Measurements from ENCODE around the gene UBR2. TPM values are rescaled to one million over a fixed set of nuclear protein-coding genes. Genes with fewer than 3 reads are reported as not detected.

The UBR2 gene
- total RNA-seq, 1 experiment from 2014 or later, result 21.7 TPM

DNA sequence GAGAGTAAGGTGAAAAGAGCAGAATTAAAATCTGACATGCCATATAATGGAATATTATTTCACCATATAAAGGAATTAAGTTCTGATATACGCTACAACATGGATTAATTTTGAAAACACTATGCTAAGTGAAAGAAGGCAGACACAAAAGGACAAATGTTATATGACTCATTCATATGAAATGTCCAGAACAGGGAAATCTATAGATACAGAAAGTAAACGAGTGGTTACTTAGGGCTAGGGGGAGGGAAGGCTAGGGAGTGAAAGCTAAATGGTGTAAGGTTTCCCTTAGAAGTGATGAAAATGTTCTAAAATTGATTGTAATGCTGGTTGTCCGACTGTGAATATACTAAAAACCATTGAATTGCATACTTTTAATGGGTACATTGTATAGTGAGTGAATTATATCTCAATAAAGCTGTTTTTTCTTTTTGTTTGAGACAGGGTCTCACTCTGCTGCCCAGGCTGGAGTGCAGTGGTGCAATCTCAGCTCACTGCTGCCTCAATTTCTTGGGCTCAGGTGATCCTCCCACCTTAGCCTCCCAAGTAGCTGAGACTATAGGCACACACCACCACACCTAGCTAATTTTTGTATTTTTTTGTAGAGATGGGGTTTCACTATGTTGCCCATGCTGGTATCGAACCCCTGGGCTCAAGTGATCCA lies 150.4 kb downstream of the UBR2 start:
- Histone ChIP-seq H3K4me3 (ENCODE audit: low read depth, low read length) (no peak overlapping the region), H3K9me3 (no peaks in the 10 kb centered on the region), H3K36me3 (ENCODE audit: control insufficient read depth, insufficient read depth, low read length) (no peaks in the 10 kb centered on the region), H3K27me3 (replicated peaks; ENCODE audit: control insufficient read depth, insufficient read depth, low read length) (no peaks in the 10 kb centered on the region), H3K4me1 (no peaks in the 10 kb centered on the region)
- DNase-seq, result no peak
- no TSS peak for BruUV-seq (replicated peaks)
- Mint-ChIP-seq H3K27me3 (ENCODE audit: insufficient read depth, unreplicated experiment) (no peaks in the 10 kb centered on the region), H3K36me3 (ENCODE audit: insufficient read depth, unreplicated experiment) (no peaks in the 10 kb centered on the region), H3K4me3 (ENCODE audit: unreplicated experiment) (no peak overlapping the region), H3K27ac (ENCODE audit: unreplicated experiment) (no peak overlapping the region), H3K9me3 (ENCODE audit: unreplicated experiment) (peaks cover 13% of the 10 kb centered on the region), H3K4me1 (ENCODE audit: low read depth, unreplicated experiment) (peaks cover 12% of the 10 kb centered on the region)
- intact Hi-C loops (cut with micrococcal nuclease; ENCODE audit: unreplicated experiment), result no loop called here
- POLR2A ChIA-PET, result no interaction called here
- TF ChIP-seq, protein P1, sequence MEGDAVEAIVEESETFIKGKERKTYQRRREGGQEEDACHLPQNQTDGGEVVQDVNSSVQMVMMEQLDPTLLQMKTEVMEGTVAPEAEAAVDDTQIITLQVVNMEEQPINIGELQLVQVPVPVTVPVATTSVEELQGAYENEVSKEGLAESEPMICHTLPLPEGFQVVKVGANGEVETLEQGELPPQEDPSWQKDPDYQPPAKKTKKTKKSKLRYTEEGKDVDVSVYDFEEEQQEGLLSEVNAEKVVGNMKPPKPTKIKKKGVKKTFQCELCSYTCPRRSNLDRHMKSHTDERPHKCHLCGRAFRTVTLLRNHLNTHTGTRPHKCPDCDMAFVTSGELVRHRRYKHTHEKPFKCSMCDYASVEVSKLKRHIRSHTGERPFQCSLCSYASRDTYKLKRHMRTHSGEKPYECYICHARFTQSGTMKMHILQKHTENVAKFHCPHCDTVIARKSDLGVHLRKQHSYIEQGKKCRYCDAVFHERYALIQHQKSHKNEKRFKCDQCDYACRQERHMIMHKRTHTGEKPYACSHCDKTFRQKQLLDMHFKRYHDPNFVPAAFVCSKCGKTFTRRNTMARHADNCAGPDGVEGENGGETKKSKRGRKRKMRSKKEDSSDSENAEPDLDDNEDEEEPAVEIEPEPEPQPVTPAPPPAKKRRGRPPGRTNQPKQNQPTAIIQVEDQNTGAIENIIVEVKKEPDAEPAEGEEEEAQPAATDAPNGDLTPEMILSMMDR (IDR thresholded peaks at IDR 0.05; ENCODE audit: insufficient read depth in 1 of 2, low read depth in 1 of 2, low read length in 1 of 2, severe bottlenecking in 1 of 2, unreplicated experiment in 1 of 2), result no peak
- CTCF ChIA-PET, result no interaction called here

GRCh38 chr6:42715871-42716270 lies 152.0 kb downstream of the UBR2 start:
- no peak for DNase-seq
- Histone ChIP-seq H3K27me3 (replicated peaks; ENCODE audit: control insufficient read depth, insufficient read depth, low read length) (no peaks in the 10 kb centered on the region), H3K4me1 (no peaks in the 10 kb centered on the region), H3K4me3 (ENCODE audit: low read depth, low read length) (no peak overlapping the region), H3K36me3 (ENCODE audit: control insufficient read depth, insufficient read depth, low read length) (no peaks in the 10 kb centered on the region), H3K9me3 (no peaks in the 10 kb centered on the region)
- intact Hi-C loops (cut with micrococcal nuclease; ENCODE audit: unreplicated experiment), result no loop called here
- Mint-ChIP-seq H3K36me3 (ENCODE audit: insufficient read depth, unreplicated experiment) (no peaks in the 10 kb centered on the region), H3K27ac (ENCODE audit: unreplicated experiment) (no peak overlapping the region), H3K4me1 (ENCODE audit: low read depth, unreplicated experiment) (peaks cover 5% of the 10 kb centered on the region), H3K27me3 (ENCODE audit: insufficient read depth, unreplicated experiment) (no peaks in the 10 kb centered on the region), H3K9me3 (ENCODE audit: unreplicated experiment) (peaks cover 13% of the 10 kb centered on the region), H3K4me3 (ENCODE audit: unreplicated experiment) (no peak overlapping the region)
- TF ChIP-seq, protein P1 (IDR thresholded peaks at IDR 0.05; ENCODE audit: insufficient read depth in 1 of 2, low read depth in 1 of 2, low read length in 1 of 2, severe bottlenecking in 1 of 2, unreplicated experiment in 1 of 2), result no peak
- CTCF ChIA-PET, result interaction anchor here (0.6 kb wide), 2 partner anchors 20 to 82 kb away, joined by 3 to 4 read pairs; no protein-coding TSS in a partner anchor
- no TSS peak for BruUV-seq (replicated peaks)
- POLR2A ChIA-PET, result no interaction called here

GRCh38 chr6:42720739-42721138 lies 156.9 kb downstream of the UBR2 start:
- CTCF ChIA-PET, result no interaction called here
- no peaks in the 10 kb centered on the region for H3K36me3 ChIP-seq (ENCODE audit: control insufficient read depth, insufficient read depth, low read length)
- intact Hi-C loops (cut with micrococcal nuclease; ENCODE audit: unreplicated experiment), result no loop called here
- Mint-ChIP-seq H3K27ac (ENCODE audit: unreplicated experiment) (no peak overlapping the region), H3K9me3 (ENCODE audit: unreplicated experiment) (no peaks in the 10 kb centered on the region), H3K4me3 (ENCODE audit: unreplicated experiment) (no peak overlapping the region), H3K36me3 (ENCODE audit: insufficient read depth, unreplicated experiment) (no peaks in the 10 kb centered on the region), H3K4me1 (ENCODE audit: low read depth, unreplicated experiment) (peaks cover 6% of the 10 kb centered on the region), H3K27me3 (ENCODE audit: insufficient read depth, unreplicated experiment) (no peaks in the 10 kb centered on the region)
- TF ChIP-seq, protein P1 (IDR thresholded peaks at IDR 0.05; ENCODE audit: insufficient read depth in 1 of 2, low read depth in 1 of 2, low read length in 1 of 2, severe bottlenecking in 1 of 2, unreplicated experiment in 1 of 2), result no peak
- no TSS peak for BruUV-seq (replicated peaks)
- POLR2A ChIA-PET, result no interaction called here
- no peak for DNase-seq
- no peaks in the 10 kb centered on the region for H3K27me3 ChIP-seq (replicated peaks; ENCODE audit: control insufficient read depth, insufficient read depth, low read length)
- no peaks in the 10 kb centered on the region for H3K4me1 ChIP-seq
- H3K4me3 ChIP-seq (ENCODE audit: low read depth, low read length), result no peak overlapping the region
- H3K9me3 ChIP-seq, result no peaks in the 10 kb centered on the region
